ENCODE measurements around the gene ARHGAP22.

The ARHGAP22 gene

GRCh38 chr10:48580236-48580635, 24.6 kb downstream of the ARHGAP22 start:
- no peak for DNase-seq

DNA sequence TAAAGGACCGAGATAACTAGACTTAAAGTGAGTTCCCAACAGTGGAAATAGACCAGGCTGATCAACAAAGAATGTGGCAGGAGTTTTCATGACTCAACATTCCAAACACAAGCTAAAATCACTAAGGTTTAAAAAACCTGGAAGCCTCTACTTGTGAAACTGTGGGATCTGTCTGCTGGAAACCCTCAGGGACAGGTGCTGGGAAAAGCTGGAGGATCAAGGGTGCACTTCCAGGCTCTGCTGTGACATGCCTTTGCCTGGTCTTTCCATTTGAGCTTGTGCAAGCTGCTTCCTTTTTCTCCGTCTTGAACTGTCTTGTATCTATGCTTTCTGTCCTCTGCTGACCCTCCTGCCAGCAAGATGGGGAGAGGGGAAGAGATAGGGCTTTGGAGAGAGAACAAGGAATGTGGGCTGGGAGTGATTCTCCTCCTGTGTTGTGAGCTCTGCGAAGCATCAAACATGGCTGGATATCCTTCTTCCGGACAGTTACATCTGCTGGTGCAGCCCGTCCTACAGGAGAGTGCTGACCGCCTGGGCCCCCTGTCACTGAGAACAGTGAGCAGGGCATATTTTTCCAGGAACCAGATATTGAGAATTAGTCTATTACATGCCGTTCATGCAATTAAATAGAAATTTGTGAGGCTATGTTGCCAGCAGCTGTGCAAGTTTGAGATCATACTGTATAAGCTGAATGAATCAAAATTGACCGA, 25.5 kb downstream of the ARHGAP22 start:
- DNase-seq: no peak

- no peak for DNase-seq
Measured at GRCh38 chr10:48577158-48577557, 27.7 kb downstream of the ARHGAP22 start.

- no peak for DNase-seq
Measured at GRCh38 chr10:48576501-48576900, 28.4 kb downstream of the ARHGAP22 start.

DNA sequence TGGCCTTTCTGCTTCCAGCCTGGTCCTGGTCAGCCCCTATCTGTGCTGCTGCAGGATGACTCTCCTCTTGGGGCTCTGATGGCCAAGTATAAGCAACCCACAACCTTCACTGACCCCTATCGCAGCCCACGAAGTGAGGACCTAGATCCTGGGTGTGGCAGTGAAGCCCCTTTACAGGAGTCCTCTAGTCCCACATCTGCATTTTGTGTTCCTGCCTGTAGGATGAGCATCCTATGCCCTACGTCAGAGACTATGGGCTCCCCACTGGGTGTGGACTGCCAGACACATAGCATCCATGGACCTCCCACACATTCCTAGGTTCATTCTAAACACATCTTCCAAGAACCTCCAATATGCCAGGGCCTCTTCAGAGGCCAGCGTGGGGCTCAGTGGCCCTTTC, 29.0 kb downstream of the ARHGAP22 start:
- no peak for DNase-seq

DNA sequence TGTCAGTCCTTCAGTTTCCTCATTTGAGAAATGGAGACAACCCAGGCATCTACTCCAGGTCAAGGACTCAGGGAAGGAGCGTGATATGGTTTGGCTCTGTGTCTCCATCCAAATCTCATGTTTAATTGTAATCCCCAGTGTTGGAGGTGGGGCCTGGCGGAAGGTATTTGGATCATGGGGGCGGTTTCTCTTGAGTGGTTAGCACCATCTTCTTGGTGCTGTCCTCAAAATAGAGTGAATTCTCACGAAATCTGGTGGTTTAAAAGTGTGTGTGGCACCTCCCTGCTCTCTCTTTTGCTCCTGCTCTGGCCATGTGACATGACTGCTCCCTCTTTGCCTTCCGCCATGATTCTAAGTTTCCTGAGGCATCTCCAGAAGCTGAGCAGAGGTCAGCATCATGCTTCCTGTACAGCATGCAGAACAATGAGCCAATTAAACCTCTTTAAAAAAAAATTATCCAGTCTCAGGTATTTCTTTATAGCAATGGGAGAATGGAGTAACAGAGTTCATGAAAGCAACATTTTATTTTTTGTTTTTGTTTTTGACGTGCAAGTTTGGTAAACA, 30.0 kb downstream of the ARHGAP22 start:
- DNase-seq: no peak

- DNase-seq: no peak
Measured at GRCh38 chr10:48574322-48574796, 30.5 kb downstream of the ARHGAP22 start.

- no peak for DNase-seq
Measured at GRCh38 chr10:48573045-48573444, 31.8 kb downstream of the ARHGAP22 start.

DNA sequence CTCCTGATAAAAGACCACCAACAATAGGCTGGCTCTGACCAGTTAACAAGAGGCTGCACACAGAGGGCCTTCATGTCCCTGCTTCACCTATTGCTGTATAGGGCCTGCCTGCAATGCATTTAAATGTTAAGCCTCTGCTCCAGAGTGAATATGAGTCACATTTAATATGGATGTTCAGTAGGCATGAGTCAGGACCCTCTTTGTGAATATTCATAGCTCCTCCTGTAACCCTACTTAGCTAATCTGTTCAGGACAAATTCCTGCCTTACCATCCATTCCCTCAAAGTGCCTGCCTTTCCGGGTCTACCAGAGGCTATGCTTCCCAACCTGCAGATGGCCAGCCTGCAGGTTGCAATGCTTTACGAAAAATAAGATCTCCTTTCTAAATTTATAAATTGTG, 32.5 kb downstream of the ARHGAP22 start:
- no peak for DNase-seq

GRCh38 chr10:48568546-48568945, 36.3 kb downstream of the ARHGAP22 start:
- DNase-seq: no peak

DNA sequence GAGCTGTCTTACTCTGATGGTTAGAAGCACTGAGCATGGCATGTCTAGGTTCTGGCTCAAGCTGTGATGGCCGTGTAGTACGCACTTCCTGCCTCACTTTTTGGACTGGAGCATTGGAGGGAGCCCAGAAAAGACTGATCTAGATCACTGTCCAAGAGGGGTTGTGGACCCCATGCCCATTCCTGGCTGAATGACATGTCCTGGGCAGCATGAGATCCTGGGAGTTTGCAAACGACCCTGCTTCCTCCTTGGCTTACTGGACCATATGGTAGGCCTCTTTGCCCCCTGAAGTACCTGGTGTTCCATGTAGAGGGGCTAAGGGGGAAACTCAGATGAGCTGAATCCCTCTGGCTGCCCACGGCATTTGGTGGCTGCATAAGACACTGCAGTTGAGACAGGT, 36.7 kb downstream of the ARHGAP22 start:
- DNase-seq: no peak

DNA sequence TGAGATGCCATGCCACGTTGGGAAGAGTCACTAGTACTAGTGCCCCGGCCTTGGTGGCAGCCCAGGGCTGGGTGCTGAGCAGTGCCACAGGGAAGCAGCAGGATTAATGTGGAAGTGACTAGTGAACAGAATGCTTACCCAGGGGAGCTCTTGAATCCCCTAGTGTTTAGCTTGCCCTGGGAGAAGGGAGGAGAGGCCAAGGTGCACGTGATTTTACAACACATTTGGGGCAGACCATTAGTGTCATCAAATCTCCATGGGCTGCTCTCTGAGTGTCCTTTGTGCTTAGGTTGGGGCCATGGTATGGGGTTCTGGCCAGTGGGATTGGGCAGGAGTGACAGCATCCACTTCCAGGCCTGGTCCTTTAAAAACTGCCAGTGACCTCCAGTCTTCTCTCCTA, 37.5 kb downstream of the ARHGAP22 start:
- DNase-seq: no peak

DNA sequence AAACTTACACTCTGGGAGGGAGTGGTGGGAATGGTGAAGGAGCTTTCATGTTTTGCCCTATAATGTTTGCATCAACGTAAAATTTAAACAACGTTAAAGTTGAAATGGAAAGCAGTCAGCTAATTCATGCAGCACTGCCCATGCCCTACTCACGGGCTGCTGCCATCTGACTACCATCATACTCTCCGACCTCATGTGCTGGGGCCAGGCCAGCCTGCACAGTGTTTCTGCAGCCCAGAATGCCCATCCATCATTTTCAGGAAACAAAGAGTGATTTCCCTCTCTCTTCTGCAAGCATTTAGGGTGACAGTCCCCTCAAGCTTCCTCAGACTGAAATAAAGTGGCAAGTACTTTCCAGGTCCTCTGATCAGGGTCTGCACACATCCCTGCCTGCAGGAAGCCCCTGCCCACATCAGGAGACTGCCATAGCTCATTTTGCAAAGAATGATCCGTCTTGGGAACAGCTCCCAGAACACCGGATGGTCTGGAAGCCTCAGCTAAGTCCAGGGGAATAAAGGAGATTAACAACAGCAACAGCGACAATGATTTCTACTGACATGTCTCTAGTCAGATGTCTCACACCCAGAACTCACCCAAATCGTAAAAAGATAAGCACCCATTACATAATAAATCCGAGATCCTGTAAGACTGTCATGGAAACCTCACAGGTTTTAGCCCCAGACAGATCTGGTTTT, 40.3 kb downstream of the ARHGAP22 start:
- no peak for DNase-seq

GRCh38 chr10:48557511-48558123, 47.3 kb downstream of the ARHGAP22 start:
- no peak for DNase-seq

- DNase-seq: no peak
Measured at GRCh38 chr10:48556713-48557112, 48.2 kb downstream of the ARHGAP22 start.

- no peak for DNase-seq
Measured at GRCh38 chr10:48556065-48556464, 48.8 kb downstream of the ARHGAP22 start.

DNA sequence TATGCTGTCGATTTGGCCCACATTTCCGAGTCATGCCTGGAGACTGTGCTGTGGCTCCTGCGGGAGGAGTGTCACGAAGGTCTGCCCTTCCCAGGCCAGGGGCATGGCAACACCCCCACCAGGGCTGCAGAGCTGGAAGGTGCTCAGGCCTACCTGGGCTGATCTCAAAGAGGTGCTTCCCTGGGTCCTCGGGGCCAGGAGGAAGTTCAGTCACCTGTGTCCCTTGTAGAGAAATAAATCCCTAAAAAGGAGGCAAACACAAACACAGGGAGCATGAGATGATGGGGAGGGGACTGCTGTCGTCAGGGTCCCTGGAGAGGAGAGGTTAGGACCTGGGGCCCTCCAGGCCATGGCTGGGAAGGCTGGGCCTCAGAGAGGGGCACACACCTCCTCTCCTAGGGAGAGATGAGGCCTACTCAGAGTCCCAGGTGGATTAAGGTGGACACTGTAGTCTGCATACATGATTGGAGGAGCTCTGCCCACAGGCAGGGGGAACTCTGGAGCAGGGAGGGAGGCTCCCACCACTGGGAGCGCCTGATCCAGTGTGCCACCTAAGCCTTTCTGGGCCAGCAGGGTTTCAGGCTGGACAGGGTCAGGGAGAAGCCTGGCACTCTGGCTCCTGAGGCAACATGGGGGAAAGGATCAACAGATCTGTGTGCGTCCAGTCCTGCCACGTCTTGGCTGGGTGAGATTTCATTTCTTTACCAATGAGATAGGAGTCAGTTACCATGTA, 49.4 kb downstream of the ARHGAP22 start:
- DNase-seq: no peak

GRCh38 chr10:48554656-48555055, 50.2 kb downstream of the ARHGAP22 start:
- no peak for DNase-seq

DNA sequence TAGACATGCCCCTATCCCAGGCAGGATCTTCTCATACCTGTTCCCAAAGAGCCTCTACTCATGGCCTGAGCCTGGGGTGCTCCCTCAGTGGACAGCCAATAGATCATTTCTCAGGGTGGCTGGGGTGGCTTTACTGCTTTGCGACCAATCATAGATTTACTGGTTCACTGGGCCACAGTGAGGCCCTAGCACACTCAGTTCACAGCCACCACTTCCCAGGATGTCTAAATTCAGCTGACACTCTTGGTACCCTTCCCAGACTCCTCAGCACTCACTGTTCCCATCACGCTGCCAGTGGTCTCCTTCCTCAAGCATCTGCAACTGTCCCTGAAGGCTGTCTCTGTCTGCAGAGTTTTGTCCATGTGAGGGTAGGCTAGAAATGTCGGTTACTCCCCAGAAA, 50.6 kb downstream of the ARHGAP22 start:
- DNase-seq: no peak

GRCh38 chr10:48552946-48553564, 51.8 kb downstream of the ARHGAP22 start:
- no peak for DNase-seq

GRCh38 chr10:48551861-48552591, 52.8 kb downstream of the ARHGAP22 start:
- no peak for DNase-seq

DNA sequence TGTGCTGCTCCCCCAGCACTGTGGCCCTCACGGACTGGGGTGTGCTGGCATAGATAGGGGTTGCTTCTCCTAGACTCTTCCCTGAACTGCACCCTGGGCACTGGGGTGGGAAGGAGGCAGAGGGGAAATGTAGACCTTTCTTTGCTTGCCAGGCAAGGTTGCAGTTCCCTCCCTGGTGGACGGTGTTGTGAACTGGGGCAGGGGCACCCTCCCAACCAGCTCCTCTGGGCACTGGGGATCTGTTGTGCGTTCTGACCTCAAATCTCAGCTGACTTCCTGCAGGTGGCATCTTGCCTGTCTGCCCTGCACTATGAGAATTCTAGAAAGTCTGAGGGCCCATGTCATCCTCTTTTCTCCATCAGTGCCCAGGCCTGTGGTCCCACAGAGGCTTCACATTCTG, 53.9 kb downstream of the ARHGAP22 start:
- no peak for DNase-seq
